Activated CD8-positive, alpha-beta memory T cell treated with anti-CD3 and anti-CD28 coated beads, Interleukin-2, amount 50 U/mL, for 1 hour (primary cell): ENCODE data around the gene SPAG4.

ENCODE experiments used
- DNase-seq: peaks from one replicate; pipeline ENCODE4 v3.0.0-alpha.2; 2020; ENCODE audit errors: extremely low read depth

Gene SPAG4

DNA sequence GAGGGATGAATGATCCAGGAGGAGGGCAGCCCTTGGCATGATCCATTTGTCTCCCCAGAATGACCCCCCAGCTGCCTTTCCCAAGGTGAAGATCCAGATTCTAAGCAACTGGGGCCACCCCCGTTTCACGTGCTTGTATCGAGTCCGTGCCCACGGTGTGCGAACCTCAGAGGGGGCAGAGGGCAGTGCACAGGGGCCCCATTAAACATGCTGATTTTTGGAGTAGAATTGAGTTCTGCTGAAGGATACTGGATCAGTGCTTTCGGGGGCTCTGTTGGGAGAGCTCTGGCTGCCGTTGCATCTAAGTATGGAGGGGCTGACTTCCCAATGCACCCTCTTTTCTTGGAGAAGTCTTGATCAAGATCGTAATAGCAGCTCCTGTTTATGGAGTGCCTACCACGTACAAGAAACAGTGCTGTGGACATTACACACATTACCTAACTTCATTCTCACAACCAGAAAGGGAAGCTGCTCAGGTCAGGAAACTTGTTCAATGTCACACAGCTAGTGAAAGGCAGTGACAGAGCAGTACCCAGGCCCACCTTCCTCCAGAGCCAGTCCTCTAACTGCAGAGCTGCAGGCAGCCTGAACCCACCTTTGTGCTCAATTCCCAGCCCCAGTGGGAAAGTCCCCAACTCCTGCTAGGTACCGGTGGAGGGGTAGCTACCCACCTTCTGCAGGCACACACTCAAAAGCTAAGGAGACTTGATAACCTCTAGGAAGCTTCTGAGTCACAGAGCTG, 5.4 kb downstream of the SPAG4 start:
- no peak for DNase-seq

- no peak for DNase-seq
Measured at GRCh38 chr20:35621560-35621946, 5.9 kb downstream of the SPAG4 start.

- no peak for DNase-seq
Measured at GRCh38 chr20:35625584-35626385, 10.2 kb downstream of the SPAG4 start.

GRCh38 chr20:35626386-35627001, 10.9 kb downstream of the SPAG4 start:
- no peak for DNase-seq

DNA sequence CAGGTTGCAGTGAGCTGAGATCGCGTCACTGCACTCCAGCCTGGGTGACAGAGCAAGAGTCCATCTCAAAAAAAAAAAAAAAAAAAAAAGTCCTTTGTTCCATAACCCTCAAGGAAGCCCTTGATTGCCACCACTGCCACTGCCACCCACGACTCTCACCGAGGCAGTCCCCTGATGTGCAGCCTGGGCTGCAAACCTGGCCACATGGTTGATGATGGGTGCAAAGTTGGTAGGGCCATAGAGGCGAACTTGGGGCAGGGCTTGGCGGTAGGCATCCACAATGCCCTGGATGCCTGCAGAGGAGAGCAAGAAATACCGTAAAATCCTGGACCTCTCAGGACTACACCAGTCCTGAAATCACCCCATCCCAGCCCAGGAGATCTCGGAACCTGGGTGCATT, 11.5 kb downstream of the SPAG4 start:
- DNase-seq = no peak

- DNase-seq = no peak
Measured at GRCh38 chr20:35629427-35630145, 14.0 kb downstream of the SPAG4 start.

- no peak for DNase-seq
Measured at GRCh38 chr20:35630636-35631035, 15.0 kb downstream of the SPAG4 start.

- DNase-seq = no peak
Measured at GRCh38 chr20:35632539-35633115, 17.0 kb downstream of the SPAG4 start.

GRCh38 chr20:35635652-35636051, 20.0 kb downstream of the SPAG4 start:
- DNase-seq = no peak

- no peak for DNase-seq
Measured at GRCh38 chr20:35636095-35636494, 20.5 kb downstream of the SPAG4 start.

- DNase-seq = no peak
Measured at GRCh38 chr20:35637276-35637675, 21.6 kb downstream of the SPAG4 start.

DNA sequence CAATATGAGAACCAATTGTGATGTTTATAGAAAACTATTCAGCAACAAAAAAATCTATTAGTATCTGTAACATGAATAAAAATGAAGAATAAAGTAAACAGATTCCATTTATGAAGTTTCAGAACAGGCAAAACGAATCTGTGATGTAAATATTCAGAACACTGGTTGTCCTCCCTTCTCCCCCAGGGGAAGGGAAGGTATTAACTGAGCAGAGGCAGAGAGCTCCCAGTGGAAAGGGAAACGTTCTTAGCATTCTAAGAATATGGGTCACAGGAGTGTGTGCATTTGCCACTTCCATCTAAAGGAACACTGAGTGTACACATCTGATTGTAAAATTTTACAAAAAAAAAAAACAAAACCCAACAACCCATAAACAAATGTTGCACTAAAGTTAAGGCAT, 23.1 kb downstream of the SPAG4 start:
- no peak for DNase-seq

- DNase-seq = no peak
Measured at GRCh38 chr20:35640724-35641123, 25.1 kb downstream of the SPAG4 start.

GRCh38 chr20:35641743-35642142, 26.1 kb downstream of the SPAG4 start:
- no peak for DNase-seq

DNA sequence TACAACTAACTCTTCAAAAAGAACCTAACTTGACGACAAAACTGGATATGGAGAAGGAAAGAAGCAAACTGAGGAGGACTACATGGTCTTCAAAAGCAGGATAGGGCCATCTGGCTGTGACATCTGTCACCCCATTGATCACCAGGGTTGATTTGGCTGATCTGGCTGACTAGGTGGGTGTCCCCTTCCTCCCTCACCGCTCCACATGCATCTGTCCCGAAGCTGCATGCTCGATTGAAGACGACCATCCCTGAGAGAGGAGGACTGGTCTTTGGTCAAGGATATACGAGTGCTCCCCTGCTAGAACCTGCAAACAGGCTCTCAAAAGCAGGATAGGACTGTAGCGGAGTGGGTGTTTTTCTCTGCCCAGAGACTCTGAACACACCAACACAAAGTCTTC, 27.4 kb downstream of the SPAG4 start:
- DNase-seq = no peak

DNA sequence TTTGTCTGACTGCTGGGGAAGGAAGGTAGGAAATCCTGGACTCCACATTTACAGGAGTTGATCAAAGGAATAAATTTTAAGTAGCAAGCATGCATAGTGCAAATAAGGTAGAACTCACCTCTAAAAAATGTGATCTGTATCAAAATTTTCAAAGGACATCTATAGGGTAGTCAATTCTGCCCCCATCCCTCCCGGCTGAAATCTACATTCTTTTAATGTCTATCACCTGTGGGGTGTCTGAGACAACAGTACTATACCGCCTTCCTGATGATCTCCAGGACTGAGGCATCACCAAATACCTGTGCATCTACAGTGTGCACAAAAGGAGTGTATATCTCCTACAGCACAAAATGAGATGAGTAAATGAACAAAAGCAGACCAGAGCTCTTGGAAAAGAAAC, 29.2 kb downstream of the SPAG4 start:
- DNase-seq = no peak

GRCh38 chr20:35648836-35649235, 33.2 kb downstream of the SPAG4 start:
- DNase-seq = no peak

GRCh38 chr20:35650632-35651031, 35.0 kb downstream of the SPAG4 start:
- DNase-seq = no peak

DNA sequence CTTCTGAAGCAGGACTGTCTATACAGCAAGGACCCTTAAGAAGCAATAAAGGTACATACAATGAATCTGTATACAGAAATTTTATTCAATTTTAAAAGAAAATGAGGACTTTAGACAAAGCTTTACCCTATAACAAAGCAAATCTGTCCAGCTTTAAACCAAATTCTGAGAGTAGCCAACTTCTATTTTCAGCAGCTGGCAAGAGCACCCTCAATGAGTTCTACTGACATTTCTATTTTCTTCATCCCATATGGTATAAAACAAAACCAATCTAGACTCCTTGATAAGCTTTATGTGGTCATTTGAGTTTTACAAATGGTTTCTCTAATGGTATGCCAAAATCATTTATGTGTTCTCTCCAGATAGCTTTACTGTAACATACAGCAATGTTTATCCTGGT, 36.3 kb downstream of the SPAG4 start:
- DNase-seq = no peak

DNA sequence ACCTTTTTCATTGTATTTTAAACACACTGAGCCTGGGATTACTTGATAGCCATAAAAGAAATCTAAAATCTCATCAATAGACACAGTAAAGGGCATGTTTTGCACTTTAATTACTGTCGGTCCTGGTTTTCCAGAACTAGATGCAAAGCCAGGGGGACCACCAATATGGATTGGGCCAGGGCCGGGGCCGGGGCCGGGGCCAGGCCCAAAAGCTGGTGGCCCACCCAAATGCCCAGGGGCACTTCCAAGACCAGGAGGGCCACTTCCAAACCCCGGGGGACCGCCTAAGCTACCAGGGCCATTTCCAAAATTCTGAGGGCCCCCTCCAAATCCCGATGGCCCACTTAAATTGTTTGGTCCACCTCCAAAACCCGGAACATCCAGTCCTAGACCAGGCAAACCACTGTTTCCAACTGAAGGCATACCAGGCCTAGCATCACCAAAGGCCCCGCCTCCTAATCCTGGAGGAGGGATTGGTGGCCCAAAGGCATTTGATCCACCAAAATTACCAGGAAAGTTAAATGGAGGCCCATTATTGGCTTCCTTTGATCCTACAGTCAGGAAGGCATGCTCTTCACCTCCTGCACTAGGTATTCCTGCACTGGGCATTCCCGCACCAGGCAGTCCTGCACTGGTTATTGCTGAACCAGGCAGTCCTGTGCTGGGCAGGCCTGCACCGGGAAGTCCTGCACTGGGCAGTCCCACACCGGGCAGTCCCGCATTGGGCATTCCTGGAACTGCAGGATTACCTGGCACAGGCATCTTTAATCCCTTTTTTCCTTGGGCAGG, 37.2 kb downstream of the SPAG4 start:
- DNase-seq = no peak

DNA sequence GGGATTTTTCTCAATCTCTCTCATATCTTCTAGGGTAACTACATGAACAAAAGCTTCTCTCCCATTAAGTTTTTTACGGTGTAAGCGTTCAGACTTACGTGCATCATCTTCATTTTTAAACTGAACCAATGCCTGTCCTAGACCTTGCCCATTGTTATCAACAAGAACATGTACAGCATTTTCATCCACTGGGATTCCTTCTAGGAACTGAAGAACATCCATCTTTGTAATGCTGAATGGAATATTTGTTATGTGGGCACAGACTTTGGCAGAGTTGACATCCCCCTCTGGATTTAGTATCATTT, 37.8 kb downstream of the SPAG4 start:
- no peak for DNase-seq
